Mesendoderm (in vitro differentiated cells): ENCODE data around the gene ANGPT4.

Experiments used
- DNase-seq: peaks from one replicate; pipeline ENCODE4 v3.0.0; 2013
- H2AK5ac ChIP-seq: 2 replicates; pipeline ENCODE4 v1.6.1; 2013; ENCODE audit warnings: low read length, inconsistent platforms
- H2BK120ac ChIP-seq: 2 replicates; pipeline ENCODE4 v1.6.1; 2013; ENCODE audit warnings: low read depth, mild to moderate bottlenecking, low read length, moderate library complexity, mixed read lengths
- H2BK15ac ChIP-seq: replicated peaks from 2 replicates; pipeline ENCODE4 v1.6.1; 2013; ENCODE audit warnings: low read depth, mild to moderate bottlenecking, moderate library complexity
- H2BK5ac ChIP-seq: 2 replicates; pipeline ENCODE4 v1.6.1; 2013; ENCODE audit warnings: low read length, inconsistent platforms
- H3K18ac ChIP-seq: 2 replicates; pipeline ENCODE4 v1.6.1; 2013; ENCODE audit warnings: mild to moderate bottlenecking, low read length, mixed read lengths
- H3K23ac ChIP-seq: one replicate; pipeline ENCODE4 v1.6.1; 2013; ENCODE audit warnings: low read length
- H3K27ac ChIP-seq: 2 replicates; pipeline ENCODE4 v1.5.1; 2013; ENCODE audit warnings: low read depth, mild to moderate bottlenecking, inconsistent platforms, low read length, moderate library complexity
- H3K27me3 ChIP-seq: 2 replicates; pipeline ENCODE4 v1.6.1; 2013; ENCODE audit warnings: low read length, control low read depth, mild to moderate bottlenecking, inconsistent platforms; ENCODE audit not compliant: insufficient read depth, poor library complexity
- H3K36me3 ChIP-seq: 2 replicates; pipeline ENCODE4 v1.6.1; 2013; ENCODE audit warnings: low read length, inconsistent platforms; ENCODE audit not compliant: control insufficient read depth, insufficient read depth
- H3K4ac ChIP-seq: one replicate; pipeline ENCODE4 v1.6.1; 2013; ENCODE audit warnings: low read depth, mild to moderate bottlenecking, low read length, moderate library complexity
- H3K4me1 ChIP-seq: 2 replicates; pipeline ENCODE4 v1.6.1; 2013; ENCODE audit warnings: low read depth, low read length, inconsistent platforms; ENCODE audit not compliant: control insufficient read depth
- H3K4me2 ChIP-seq: 2 replicates; pipeline ENCODE4 v1.6.1; 2013; ENCODE audit warnings: low read length
- H3K4me3 ChIP-seq: 2 replicates; pipeline ENCODE4 v1.5.1; 2013; ENCODE audit warnings: mild to moderate bottlenecking, low read length
- H3K56ac ChIP-seq: one replicate; pipeline ENCODE4 v1.6.1; 2013; ENCODE audit warnings: low read length
- H3K79me1 ChIP-seq: 2 replicates; pipeline ENCODE4 v1.6.1; 2013; ENCODE audit warnings: low read length, inconsistent platforms
- H3K79me2 ChIP-seq: 2 replicates; pipeline ENCODE4 v1.6.1; 2013; ENCODE audit warnings: mild to moderate bottlenecking, low read length; ENCODE audit not compliant: control insufficient read depth, insufficient read depth
- H3K9ac ChIP-seq: 2 replicates; pipeline ENCODE4 v1.6.1; 2013; ENCODE audit warnings: low read length, inconsistent platforms
- H4K5ac ChIP-seq: one replicate; pipeline ENCODE4 v1.6.1; 2013; ENCODE audit warnings: low read length
- H4K8ac ChIP-seq: one replicate; pipeline ENCODE4 v1.6.1; 2013; ENCODE audit warnings: low read depth, mild to moderate bottlenecking, control low read depth, low read length, moderate library complexity
- WGBS: extraction: QIAGEN DNeasy Blood & Tissue Kit; methylation state at CpG from one replicate; pipeline ENCODE4 v1.1.7; 2013; ENCODE audit warnings: low lambda C conversion rate, missing lambda C conversion rate; ENCODE audit not compliant: insufficient coverage; ENCODE audit errors: extremely low coverage; 5-methylcytosine and 5-hydroxymethylcytosine counted together

The ANGPT4 gene

DNA sequence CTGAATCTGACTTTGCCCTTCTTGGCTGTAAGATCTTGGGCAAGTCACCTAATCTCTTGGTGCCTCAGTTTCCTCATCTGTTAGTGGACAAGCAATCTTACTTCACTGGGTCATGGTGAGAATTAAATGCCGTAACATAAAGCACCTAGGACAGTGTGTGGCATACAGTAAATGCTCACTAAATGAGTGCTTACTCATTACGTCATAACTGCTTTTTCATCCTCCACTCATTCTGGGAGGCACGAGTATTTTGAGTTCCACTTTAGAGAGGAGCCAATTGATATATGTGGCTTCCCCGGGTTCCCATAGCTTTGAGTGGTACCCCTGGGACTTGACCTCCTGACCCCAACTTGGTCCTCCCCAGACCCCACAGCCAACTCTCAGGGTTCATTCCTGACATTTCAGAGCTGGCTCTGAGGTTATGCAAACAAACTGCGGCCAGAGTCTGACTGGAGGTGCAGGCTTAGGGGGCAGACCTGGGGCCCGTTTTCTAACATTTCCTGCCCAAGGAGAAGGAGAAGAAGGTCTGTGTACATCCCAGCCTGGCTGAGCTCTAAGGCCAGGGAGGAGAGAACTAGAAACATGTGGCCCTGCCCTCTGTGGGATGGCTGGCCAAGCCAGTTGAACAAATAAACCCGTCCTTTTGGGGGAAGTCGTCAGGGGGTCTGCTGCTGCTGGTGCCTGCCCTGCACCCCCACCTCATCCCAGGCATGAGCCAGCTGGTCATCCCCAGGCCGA, 5.8 kb downstream of the ANGPT4 start:
- no peak for DNase-seq
- Histone ChIP-seq H3K9ac (no peak overlapping the region), H2BK5ac (no peak overlapping the region), H3K18ac (no peak overlapping the region), H2BK15ac (no peak overlapping the region), H3K4me2 (no peak overlapping the region), H3K4me3 (no peak overlapping the region), H3K4me1 (no peaks in the 10 kb centered on the region), H3K4ac (no peak overlapping the region), H3K56ac (no peak overlapping the region), H2AK5ac (no peak overlapping the region), H3K36me3 (no peaks in the 10 kb centered on the region), H3K79me1 (no peaks in the 10 kb centered on the region), H3K27me3 (no peaks in the 10 kb centered on the region), H4K5ac (no peak overlapping the region), H3K79me2 (no peaks in the 10 kb centered on the region), H3K23ac (no peak overlapping the region), H2BK120ac (no peak overlapping the region), H4K8ac (no peak overlapping the region), H3K27ac (no peak overlapping the region)
- WGBS = no CpG with 5 or more reads among the region's 9 CpGs

DNA sequence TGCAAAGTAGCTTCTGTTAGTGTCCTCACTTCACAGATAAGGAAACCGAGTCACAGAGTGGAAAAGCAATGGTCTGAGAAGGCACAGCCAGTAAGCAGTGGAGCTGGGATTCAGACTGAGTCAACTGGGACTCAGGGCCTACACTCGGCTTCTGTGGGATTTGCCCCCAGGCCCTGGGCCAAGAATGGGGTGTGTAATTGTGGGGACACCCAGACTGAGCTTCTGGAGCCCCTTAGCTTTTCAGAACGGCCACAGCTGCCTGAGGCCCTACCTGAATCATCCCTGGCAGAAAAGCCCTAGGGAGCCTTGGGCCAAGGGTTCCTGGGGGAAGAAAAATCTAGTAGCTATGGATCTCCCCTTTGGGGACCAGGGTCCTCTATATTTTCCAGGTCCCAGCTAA, 6.5 kb downstream of the ANGPT4 start:
- H3K23ac ChIP-seq = no peak overlapping the region
- H2BK120ac ChIP-seq = no peak overlapping the region
- no peak overlapping the region for H3K18ac ChIP-seq
- H3K56ac ChIP-seq = no peak overlapping the region
- no peak overlapping the region for H4K8ac ChIP-seq
- H3K4me1 ChIP-seq = no peaks in the 10 kb centered on the region
- DNase-seq = no peak
- WGBS = no CpG with 5 or more reads among the region's 3 CpGs
- H2BK5ac ChIP-seq = no peak overlapping the region
- no peak overlapping the region for H4K5ac ChIP-seq
- H3K27ac ChIP-seq = no peak overlapping the region
- no peaks in the 10 kb centered on the region for H3K79me1 ChIP-seq
- no peak overlapping the region for H2BK15ac ChIP-seq
- H3K4ac ChIP-seq = no peak overlapping the region
- no peak overlapping the region for H3K4me2 ChIP-seq
- no peak overlapping the region for H2AK5ac ChIP-seq
- no peaks in the 10 kb centered on the region for H3K36me3 ChIP-seq
- no peak overlapping the region for H3K9ac ChIP-seq
- H3K27me3 ChIP-seq = no peaks in the 10 kb centered on the region
- H3K4me3 ChIP-seq = no peak overlapping the region
- no peaks in the 10 kb centered on the region for H3K79me2 ChIP-seq

DNA sequence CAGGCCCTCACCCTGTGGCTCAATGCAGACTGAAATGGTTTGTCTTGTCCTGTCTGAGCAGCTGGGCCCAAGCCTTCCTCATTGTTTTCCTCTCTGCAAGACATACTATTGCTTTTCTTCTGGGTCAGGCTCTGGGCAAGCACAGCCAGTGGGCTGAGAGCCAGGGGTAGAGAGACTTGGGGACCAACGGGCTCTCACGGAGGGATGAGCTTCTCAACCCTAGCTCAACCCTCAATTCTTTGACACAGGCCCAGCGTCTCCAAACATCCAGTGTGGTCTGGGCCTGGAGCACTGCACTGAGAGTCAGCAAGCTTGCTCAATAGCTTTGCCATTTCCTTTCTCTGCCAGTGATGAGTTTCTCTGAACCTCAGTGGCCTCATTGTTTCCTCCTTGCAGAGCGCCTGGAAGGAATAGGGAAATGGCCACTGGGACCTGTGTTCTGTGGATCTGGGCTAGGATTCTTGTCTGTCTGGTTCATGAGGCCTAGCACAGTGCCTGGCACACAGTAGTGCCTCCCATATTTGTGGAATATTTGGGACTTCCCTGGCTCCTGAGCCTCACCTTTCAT, 9.3 kb downstream of the ANGPT4 start:
- H4K8ac ChIP-seq = no peak overlapping the region
- no CpG with 5 or more reads among the region's 4 CpGs for WGBS
- H3K23ac ChIP-seq = no peak overlapping the region
- no peak overlapping the region for H2BK120ac ChIP-seq
- H3K79me2 ChIP-seq = no peaks in the 10 kb centered on the region
- H3K27ac ChIP-seq = no peak overlapping the region
- no peaks in the 10 kb centered on the region for H3K27me3 ChIP-seq
- no peaks in the 10 kb centered on the region for H3K79me1 ChIP-seq
- no peak overlapping the region for H2AK5ac ChIP-seq
- H3K18ac ChIP-seq = no peak overlapping the region
- H3K4ac ChIP-seq = no peak overlapping the region
- H3K9ac ChIP-seq = no peak overlapping the region
- DNase-seq = no peak
- no peak overlapping the region for H2BK5ac ChIP-seq
- H2BK15ac ChIP-seq = no peak overlapping the region
- H4K5ac ChIP-seq = no peak overlapping the region
- no peaks in the 10 kb centered on the region for H3K4me1 ChIP-seq
- H3K36me3 ChIP-seq = no peaks in the 10 kb centered on the region
- H3K4me2 ChIP-seq = no peak overlapping the region
- H3K56ac ChIP-seq = no peak overlapping the region
- no peak overlapping the region for H3K4me3 ChIP-seq

DNA sequence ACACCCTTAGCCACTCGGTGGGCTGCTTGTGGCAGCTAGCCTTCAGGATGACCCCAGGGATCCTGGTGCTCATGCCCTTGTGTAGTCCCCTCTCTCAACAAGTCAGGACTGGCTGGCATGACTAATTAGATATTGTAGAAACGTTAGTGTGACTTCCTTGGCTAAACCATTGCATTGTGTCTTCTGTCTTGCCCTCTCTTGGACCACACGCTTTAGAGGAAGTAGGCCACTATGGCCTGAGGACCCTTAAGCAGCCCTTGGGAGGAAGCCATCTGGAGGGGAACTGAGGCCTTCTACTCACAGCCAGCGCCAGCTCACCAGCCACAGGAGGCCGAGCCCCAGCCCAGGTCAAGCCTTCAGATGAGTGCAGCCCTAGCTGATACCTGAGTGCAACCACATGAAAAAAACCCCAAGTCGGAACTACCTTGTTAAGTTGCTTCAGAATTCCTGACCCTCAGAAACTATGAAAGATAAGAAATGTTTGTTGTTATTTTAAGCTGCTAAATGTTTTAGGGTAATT, 10.1 kb downstream of the ANGPT4 start:
- no peak overlapping the region for H2BK15ac ChIP-seq
- H3K9ac ChIP-seq = no peak overlapping the region
- no peak overlapping the region for H2AK5ac ChIP-seq
- no peak overlapping the region for H2BK5ac ChIP-seq
- H4K5ac ChIP-seq = no peak overlapping the region
- no peak overlapping the region for H3K4ac ChIP-seq
- H3K18ac ChIP-seq = no peak overlapping the region
- H3K4me2 ChIP-seq = no peak overlapping the region
- no peaks in the 10 kb centered on the region for H3K4me1 ChIP-seq
- no peak overlapping the region for H3K23ac ChIP-seq
- H3K79me2 ChIP-seq = no peaks in the 10 kb centered on the region
- no peak for DNase-seq
- no peak overlapping the region for H3K56ac ChIP-seq
- H3K4me3 ChIP-seq = no peak overlapping the region
- H2BK120ac ChIP-seq = no peak overlapping the region
- no peaks in the 10 kb centered on the region for H3K36me3 ChIP-seq
- no peaks in the 10 kb centered on the region for H3K79me1 ChIP-seq
- no CpG with 5 or more reads among the region's 6 CpGs for WGBS
- no peak overlapping the region for H3K27ac ChIP-seq
- no peaks in the 10 kb centered on the region for H3K27me3 ChIP-seq
- H4K8ac ChIP-seq = no peak overlapping the region

DNA sequence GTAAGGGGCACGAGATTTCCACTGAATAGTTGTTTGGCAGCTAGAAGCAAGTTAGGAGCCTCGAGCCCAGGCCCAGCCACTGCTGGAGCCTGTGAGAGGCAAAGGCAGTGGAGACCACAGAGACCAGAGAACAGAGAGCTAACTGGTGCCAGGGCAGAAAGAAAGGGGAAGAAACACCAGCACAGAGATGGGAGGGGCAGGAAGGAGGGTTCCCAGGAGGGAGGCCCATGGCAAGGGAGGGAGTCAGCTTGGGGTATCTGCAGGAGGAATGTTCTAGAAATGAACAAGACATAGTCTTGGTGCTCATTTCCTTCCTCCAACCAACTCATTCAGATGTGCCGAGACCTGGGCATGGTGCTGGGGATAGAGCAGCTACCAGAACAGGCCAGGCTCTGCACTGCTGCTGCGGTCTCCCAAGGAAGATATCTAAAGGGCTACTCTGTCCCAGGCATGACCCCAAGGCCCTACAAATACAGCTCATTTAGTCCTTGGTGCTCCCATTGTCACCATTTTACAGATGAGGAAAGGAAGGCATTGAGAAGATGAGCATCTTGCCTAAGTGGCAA, 10.7 kb downstream of the ANGPT4 start:
- no CpG with 5 or more reads among the region's 4 CpGs for WGBS
- H3K4me1 ChIP-seq = no peaks in the 10 kb centered on the region
- no peaks in the 10 kb centered on the region for H3K27me3 ChIP-seq
- no peak overlapping the region for H3K9ac ChIP-seq
- no peak overlapping the region for H3K18ac ChIP-seq
- H2BK15ac ChIP-seq = no peak overlapping the region
- no peak overlapping the region for H3K27ac ChIP-seq
- no peak for DNase-seq
- no peak overlapping the region for H3K4me3 ChIP-seq
- H3K79me2 ChIP-seq = no peaks in the 10 kb centered on the region
- H3K56ac ChIP-seq = no peak overlapping the region
- no peak overlapping the region for H3K4ac ChIP-seq
- H3K36me3 ChIP-seq = no peaks in the 10 kb centered on the region
- H3K79me1 ChIP-seq = no peaks in the 10 kb centered on the region
- H2BK120ac ChIP-seq = no peak overlapping the region
- no peak overlapping the region for H4K8ac ChIP-seq
- H4K5ac ChIP-seq = no peak overlapping the region
- no peak overlapping the region for H3K23ac ChIP-seq
- no peak overlapping the region for H2AK5ac ChIP-seq
- H2BK5ac ChIP-seq = no peak overlapping the region
- H3K4me2 ChIP-seq = no peak overlapping the region
